ENCODE results near the gene SPSB1. TPM values are rescaled to one million over a fixed set of nuclear protein-coding genes. Genes with fewer than 3 reads are reported as not detected.

The SPSB1 gene
- total RNA-seq, 4 donors from 2014 or later = 40.0 to 82.1 (median 52.6) TPM

- TF ChIP-seq CTCF (IDR thresholded peaks at IDR 0.05) = no peak
- no peak for TF ChIP-seq POLR2A (IDR thresholded peaks at IDR 0.05)
- TF ChIP-seq POLR2AphosphoS5 (IDR thresholded peaks at IDR 0.05) = peak in 2 of 3 donors; percentile 16 to 41
- TF ChIP-seq EP300 (IDR thresholded peaks at IDR 0.05; ENCODE audit: low read depth) = no peak
These were observed 2.8 kb upstream of the SPSB1 start for GRCh38 chr1:9289711-9290485.

GRCh38 chr1:9291914-9292360 lies 757 bp upstream of the SPSB1 start:
- Histone ChIP-seq H3K4me1 (peaks cover 20 to 40% (median 27%) of the 10 kb centered on the region in 4 donors), H3K27ac (peak overlapping the region; percentile 94 to 96 (median 96)), H3K27me3 (no peaks in the 10 kb centered on the region), H3K36me3 (no peaks in the 10 kb centered on the region), H3K9me3 (peaks cover 9 to 10% of the 10 kb centered on the region in 2 donors), H3K4me3 (peak overlapping the region; percentile 59 to 99 (median 82))
- peak; percentile 87 for DNase-seq
- intact Hi-C loops (cut with DNase I; ENCODE audit: low total_unique reads) (loop anchor here (5.0 to 10.0 kb wide), 2 partner anchors 83 to 160 kb away; no protein-coding TSS in a partner anchor), in situ Hi-C loops (cut with MboI; ENCODE audit: low pct_ligation_motif_present in 1 of 4, low pct_unique_long_range_greater_than_20kb in 1 of 4, low sequenced_read_pairs in 3 of 4) (loop anchor here in 1 of 4 donors (25.0 kb wide), 1 partner anchor 170 kb away; no protein-coding TSS in a partner anchor)
- TF ChIP-seq POLR2AphosphoS5 (IDR thresholded peaks at IDR 0.05) (peak; percentile 25 to 71 (median 55)), POLR2A (IDR thresholded peaks at IDR 0.05) (peak; percentile 27), EP300 (IDR thresholded peaks at IDR 0.05; ENCODE audit: low read depth) (no peak), CTCF (IDR thresholded peaks at IDR 0.05) (no peak)
- 14 to 19% methylated on average over 7 to 13 of the region's 13 CpGs for WGBS, 2 donors (ENCODE audit: low coverage in 1 of 2)

More at GRCh38 chr1:9289711-9290485, 2.8 kb upstream of the SPSB1 start:
- intact Hi-C loops (cut with DNase I; ENCODE audit: low total_unique reads) = loop anchor here (5.0 to 10.0 kb wide), 2 partner anchors 85 to 162 kb away; no protein-coding TSS in a partner anchor
- H3K4me1 ChIP-seq = peaks cover 13 to 22% (median 17%) of the 10 kb centered on the region in 4 donors
- peak overlapping the region; percentile 69 to 96 (median 82) for H3K27ac ChIP-seq
- H3K36me3 ChIP-seq = no peaks in the 10 kb centered on the region
- no peak for DNase-seq
- no peaks in the 10 kb centered on the region for H3K27me3 ChIP-seq
- in situ Hi-C loops (cut with MboI; ENCODE audit: low pct_ligation_motif_present in 1 of 4, low pct_unique_long_range_greater_than_20kb in 1 of 4, low sequenced_read_pairs in 3 of 4) = loop anchor here in 3 of 4 donors (10.0 to 25.0 kb wide), 4 partner anchors 165 to 205 kb away; no protein-coding TSS in a partner anchor
- no peak overlapping the region for H3K4me3 ChIP-seq
- WGBS, 2 donors (ENCODE audit: low coverage in 1 of 2) = 63 to 83% methylated on average over 1 to 5 of the region's 5 CpGs
- H3K9me3 ChIP-seq = peaks cover 9 to 10% of the 10 kb centered on the region in 2 donors

GRCh38 chr1:9293241-9293532 lies 493 bp downstream of the SPSB1 start:
- H3K4me1 ChIP-seq = peaks cover 20 to 44% (median 30%) of the 10 kb centered on the region in 4 donors
- H3K4me3 ChIP-seq = peak overlapping the region; percentile 56 to 99 (median 82)
- 0% methylated on average over 3 of the region's 43 CpGs; no CpG with 5 or more reads in 1 of the 2 donors for WGBS, 2 donors (ENCODE audit: low coverage in 1 of 2)
- peaks cover 7% of the 10 kb centered on the region in 2 donors for H3K9me3 ChIP-seq
- H3K27ac ChIP-seq = peak overlapping the region; percentile 94 to 96 (median 96)
- no peak for DNase-seq
- in situ Hi-C loops (cut with MboI; ENCODE audit: low pct_ligation_motif_present in 1 of 4, low pct_unique_long_range_greater_than_20kb in 1 of 4, low sequenced_read_pairs in 3 of 4) (loop anchor here in 1 of 4 donors (25.0 kb wide), 1 partner anchor 169 kb away; no protein-coding TSS in a partner anchor), intact Hi-C loops (cut with DNase I; ENCODE audit: low total_unique reads) (loop anchor here (5.0 to 10.0 kb wide), 2 partner anchors 82 to 159 kb away; no protein-coding TSS in a partner anchor)
- TF ChIP-seq POLR2AphosphoS5 (IDR thresholded peaks at IDR 0.05) (no peak), POLR2A (IDR thresholded peaks at IDR 0.05) (no peak), CTCF (IDR thresholded peaks at IDR 0.05) (no peak), EP300 (IDR thresholded peaks at IDR 0.05; ENCODE audit: low read depth) (no peak)
- H3K36me3 ChIP-seq = no peaks in the 10 kb centered on the region
- H3K27me3 ChIP-seq = no peaks in the 10 kb centered on the region
